GM19035 (cell line): ENCODE results near the gene ATG5.
"Not testable (repeated sequence)": the region's sequence is repeated elsewhere in the genome, so short reads cannot be mapped to it uniquely, and the experiment has no call there.

Experiments
- ATAC-seq: cut with Tn5 transposase; IDR thresholded peaks from one replicate; pipeline ENCODE4 v1.9.1; 2021; ENCODE audit not compliant: unreplicated experiment

ATG5 gene

DNA sequence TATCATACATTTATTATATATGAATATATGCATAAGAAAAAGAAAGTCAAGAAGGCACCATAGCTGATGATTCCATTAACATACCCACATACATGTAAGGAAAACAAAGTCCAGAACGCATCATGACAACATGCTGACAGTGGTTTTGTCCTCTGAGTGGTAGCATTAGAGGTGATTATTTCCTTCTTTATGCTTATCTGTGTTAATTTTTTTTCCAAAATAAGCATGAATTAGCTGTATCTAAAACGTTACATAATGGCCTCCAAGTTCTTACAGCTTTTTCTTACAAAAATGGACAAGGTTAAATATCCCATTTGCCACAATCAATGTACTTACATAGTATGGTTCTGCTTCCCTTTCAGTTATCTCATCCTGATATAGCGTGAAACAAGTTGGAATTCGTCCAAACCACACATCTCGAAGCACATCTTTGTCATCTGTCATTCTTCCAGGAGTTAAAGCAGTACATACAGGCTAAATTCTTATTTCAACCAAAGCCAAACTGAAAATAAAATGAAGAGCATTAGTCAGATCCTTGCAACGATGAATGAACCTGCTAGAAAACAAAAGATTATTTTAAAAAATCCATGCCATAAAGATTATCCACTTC, 9.7 kb downstream of the ATG5 start:
- ATAC-seq, result no peak

DNA sequence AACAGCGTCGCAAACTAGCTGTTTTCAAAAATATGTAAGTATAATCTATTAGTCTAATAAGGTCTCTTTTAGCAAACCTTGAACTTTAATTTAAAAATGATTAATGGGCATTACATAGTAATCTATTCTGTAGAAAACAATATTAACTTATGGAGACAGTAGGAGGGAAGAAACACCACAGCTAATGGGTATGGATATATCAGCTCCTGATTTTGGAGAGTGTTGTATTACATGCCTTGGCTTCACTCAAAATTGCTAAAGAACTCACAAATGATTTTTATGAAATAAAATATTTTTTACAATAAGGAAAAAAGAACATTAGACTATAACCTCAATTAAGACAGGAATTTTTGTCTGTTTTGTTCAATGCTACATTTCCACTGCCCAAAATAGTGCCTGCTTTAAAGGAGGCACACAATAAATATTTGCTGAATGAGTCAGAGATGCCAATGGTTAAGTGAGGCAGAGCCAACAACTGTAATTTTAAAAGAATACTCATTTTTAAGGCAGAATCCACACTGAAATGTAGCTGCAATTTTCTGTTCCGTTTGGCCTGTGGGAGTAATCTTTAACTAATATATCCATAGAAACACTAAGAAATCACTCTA, 15.7 kb downstream of the ATG5 start:
- no peak for ATAC-seq

DNA sequence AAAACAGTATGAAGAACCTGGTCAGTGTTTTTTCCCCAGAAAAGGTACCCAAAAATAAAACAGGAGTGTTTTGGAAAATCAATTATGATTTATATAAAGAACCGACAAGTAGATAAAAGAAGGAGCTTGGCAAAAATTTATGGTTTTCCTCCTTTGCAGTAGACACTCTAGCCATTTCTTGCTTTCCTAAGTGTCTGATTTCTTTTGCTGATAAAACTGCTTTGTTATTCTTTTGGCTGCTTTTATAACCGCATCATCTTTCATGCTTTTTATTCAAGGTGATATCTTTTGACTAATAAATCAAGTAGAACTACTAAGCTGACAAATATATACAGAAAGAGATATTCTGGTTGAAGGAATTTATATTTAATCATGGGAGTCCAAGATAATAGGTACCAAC, 16.6 kb downstream of the ATG5 start:
- no peak for ATAC-seq

DNA sequence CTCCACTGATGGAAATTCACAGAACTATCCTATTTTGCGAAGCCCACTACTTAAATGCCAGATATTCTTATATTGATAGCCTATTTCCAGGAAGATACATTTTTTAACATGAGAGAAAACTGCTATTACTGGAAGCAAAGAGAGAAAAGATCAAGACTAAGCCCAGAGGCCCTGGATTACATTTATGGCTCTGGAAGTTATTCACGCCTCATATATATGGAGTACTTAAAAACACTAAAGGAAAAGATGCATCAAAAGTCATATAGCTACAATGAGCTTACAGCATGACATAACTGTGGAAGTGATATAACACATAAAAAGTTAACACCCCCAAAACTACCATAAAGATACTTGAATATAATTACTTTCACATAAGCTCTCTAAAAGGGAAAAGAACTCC, 19.8 kb downstream of the ATG5 start:
- ATAC-seq, result no peak

DNA sequence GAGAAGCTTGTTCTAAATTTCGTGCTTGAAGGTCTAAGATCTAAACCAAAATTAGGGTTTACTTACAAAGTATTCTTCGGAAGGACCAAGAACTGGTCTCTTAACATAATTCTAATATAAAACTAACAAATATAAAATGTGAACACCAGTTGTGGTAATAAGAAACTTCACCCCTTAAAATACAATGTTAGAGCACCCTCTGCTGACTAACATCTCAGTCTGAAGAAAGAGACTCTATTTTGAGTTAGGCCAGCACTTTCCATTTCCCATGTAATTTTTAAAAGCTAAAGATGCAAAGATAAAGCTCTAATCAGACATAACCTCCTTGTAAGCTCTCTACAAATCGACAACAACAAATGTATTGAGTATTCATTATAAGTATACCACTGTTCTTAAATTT, 24.6 kb downstream of the ATG5 start:
- no peak for ATAC-seq

DNA sequence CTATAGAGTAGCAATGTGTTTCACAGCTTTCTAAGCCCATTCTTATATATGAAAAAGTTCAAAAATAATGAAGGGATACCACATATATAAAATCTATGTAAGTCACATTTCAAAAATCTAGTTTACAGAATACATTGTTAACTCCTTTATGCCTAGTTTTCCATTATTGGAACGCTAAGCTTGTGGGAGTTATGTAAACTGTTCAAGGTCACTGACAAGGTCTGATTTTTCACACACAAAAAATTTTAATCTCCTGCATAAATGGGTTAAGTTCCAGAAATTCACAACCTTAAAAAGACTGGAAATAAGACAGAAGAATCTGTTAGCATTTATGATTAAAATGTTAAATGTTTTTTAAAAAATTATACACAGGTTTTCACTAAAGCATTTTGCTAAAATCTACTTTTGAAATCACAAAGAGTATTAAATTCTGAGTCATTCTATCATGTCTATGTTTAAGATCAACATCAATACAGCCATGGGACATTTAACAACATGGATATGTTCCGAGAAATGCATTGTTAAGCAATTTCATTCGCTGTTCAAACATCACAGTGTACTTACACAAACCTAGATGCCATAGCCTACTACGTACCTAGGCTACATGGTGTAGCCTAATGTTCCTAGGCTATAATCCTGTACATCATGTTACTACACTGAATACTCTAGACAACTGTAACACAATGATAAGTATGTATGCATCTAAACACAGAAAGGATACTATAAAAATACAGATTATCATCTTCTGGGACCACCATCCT, 25.4 kb downstream of the ATG5 start:
- no peak for ATAC-seq

DNA sequence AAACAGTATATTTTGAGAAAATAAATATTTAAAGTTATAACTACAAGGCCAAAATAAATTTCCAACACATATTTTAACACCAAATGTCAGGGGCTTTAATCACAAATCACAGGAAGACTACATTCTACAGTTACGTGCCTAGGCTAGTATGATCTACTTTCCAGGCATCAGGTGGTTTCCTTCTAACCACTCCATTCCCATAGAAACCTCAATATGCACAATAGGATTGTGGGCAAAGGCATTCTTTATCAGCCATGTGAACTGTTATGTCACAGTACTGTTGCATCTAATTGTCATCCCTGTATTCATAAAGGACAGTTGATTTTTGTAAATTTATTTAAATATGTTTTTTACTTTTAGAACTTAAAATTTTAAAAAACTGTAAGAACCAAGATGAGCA, 32.4 kb downstream of the ATG5 start:
- ATAC-seq, result no peak

DNA sequence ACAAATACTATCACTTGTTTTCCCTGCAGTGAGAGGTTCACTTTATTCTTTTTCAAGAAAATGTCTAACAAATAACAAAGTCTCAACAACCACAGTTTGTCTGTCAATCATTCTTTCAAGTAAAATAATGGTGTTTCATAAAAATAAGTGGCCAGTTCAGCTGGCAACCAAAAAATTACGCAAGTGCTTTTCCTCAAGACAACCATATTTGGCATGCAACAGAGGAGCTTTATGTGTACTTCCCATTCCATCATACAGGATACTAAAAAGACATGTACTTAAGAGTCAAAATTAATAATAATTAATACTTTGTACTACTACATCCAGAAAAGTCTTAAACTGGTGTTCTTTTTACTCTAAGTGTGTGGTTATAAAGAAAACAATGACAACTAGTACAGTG, 34.6 kb downstream of the ATG5 start:
- no peak for ATAC-seq

DNA sequence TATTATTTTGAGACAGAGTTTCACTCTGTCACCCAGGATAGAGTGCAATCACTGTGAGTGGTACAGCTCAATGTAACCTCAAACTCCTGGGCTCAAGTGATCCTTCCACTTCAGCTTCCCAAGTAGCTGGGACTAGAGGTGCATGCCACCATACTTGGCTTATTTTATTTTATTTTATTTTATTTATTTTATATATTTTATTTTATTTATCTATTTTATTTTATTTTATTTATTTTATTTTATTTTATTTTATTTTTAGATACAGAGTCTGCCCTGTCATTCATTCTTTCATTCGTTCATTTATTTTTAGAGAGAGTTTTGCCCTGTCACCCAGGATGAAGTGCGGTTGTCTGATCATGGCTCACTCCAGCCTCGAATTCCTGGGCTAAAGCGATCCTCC, 35.5 kb downstream of the ATG5 start:
- no peak for ATAC-seq

DNA sequence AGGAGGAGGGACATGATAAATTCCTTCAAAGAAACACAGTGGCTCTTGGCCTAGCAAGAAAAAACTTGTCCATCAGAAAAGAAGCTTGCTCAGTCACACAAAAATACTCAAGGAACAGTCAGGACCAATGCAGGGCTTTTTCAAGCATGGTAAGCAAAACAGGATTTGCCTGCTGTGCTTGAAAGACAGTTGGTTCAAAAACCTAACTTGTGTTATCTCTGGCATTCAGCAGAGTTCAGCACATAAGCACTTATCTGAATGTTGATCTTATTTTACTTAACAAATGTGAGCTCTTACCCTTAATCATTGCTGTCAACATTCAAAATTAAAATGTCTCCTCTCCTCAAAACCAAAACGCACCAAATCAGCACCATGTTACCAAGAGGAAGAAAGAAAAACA, 38.3 kb downstream of the ATG5 start:
- no peak for ATAC-seq

DNA sequence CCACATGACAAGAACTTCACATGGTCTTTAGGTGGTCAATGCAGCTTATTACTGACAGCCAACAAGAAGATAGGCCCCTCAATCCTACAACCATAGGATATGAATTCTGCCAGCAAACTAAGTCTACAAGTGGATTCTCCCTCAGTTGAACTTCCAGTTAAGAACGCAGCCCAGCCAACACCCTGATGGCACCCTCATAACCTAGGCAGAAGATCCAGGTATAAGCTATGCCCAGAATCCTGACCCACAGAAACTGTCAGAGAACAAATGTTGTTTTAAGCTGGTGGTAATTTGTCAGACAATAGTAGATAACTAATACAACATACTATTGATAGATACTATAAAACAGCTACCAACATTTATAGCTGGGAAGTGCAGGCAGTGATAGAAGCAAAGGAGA, 38.8 kb downstream of the ATG5 start:
- no peak for ATAC-seq

DNA sequence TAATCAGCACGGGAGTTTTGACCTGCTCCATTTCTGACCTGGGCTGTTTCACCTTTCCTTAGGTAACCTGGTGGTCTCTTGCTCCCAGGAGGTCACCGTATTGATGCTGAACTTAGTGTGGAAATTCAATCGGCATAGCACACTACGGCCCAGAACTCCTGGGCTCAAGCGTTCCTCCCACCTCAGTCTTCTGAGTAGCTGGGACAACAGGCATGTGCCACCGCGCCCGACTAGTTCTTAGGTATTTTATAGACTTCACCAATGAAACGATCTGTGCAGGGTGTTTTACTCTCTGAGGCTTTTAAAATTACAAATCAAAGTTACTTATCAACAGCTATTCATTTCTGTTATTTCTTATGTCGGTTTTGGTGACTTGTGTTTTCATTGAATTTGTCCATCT, 42.1 kb downstream of the ATG5 start:
- no peak for ATAC-seq

DNA sequence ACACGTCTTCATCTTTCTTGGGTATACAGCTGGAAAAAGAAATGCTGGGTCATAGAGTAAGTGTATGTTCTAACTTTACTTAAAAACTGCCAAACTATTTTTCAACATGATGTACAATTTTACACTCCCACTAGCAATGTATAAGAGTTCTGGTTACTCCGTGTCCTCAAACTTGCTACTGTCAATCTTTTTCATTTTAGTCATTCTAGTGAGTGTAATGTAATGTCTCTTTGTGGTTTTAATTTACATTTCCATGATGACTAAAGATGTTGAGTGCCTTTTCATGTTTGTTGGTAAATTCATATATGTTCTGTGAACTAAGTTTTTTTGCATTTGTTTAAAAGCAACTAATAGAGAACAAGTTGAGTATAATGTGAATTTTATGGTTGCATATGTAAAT, 43.9 kb downstream of the ATG5 start:
- ATAC-seq, result no peak

DNA sequence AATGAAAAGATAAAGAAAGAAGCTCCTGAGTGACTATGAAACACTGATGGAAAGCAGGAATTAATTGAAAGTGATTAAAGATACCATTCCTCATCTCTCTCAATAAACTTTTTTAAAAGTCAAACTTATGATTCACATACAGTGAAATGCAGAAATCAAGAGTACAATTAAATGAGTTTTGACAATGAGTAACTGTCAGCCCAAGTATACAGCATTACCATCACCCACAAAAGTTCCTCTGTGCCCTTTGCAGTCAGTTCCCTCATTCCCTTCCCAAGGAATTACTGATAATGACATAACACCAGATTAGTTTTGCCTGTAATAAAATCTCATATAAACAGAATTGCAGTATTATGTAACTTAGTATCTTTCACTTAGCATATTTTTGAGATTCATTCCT, 44.5 kb downstream of the ATG5 start:
- ATAC-seq, result no peak

DNA sequence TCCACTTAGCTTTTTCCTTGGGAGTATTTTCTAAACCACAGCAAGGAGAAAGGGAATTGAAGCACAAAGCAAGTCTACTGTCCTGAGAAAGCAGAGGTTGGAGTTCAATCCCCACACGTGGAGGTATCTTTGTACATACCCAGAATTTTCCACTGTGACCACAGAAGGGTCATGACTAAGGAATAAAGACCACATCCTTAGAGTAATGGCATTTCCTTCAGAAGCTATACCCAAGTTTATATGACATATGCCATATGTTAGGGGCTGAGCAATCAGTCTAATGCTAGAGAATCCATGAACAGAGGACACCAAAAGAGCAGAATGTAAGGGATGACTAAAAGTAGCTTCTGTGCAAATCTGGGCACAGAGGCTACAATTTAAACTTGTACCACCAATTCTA, 46.4 kb downstream of the ATG5 start:
- no peak for ATAC-seq

DNA sequence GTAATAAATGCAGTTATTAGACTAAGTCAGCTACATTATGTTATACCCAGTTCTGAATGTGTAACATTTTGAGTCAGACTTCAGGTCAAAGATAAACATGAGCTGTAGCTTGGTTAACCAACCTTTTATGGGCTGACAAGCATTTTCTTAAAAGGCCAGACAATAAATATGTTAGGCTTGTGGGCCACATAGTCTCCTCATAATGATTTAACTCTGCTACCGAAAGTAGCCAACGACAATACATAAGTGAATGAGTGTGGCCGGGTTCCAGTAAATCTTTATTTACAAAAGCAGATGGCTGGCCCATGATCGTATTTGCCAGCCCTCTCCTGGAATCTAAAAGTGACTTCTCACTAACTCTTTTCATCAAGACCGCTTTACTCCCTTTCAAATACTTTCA, 49.9 kb downstream of the ATG5 start:
- no peak for ATAC-seq

DNA sequence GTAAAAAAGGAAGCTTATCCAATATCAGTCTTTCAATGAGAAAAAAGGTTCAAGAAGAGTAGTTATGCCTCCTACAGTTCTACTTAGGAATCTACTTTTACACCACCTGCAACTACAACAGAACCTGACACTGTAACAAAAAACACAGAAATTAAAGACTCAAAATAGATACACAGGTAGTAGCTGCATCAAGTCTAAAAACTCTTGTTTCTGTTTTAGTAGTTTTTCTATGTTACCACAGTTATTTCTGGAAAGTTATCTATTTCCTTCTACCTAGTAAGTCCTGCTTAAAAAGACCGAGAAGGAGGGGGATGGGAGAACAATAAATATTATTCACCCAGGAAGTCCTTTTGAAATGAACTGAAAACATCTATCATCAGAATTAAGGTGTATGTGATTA, 52.5 kb downstream of the ATG5 start:
- ATAC-seq, result peak; percentile 58

DNA sequence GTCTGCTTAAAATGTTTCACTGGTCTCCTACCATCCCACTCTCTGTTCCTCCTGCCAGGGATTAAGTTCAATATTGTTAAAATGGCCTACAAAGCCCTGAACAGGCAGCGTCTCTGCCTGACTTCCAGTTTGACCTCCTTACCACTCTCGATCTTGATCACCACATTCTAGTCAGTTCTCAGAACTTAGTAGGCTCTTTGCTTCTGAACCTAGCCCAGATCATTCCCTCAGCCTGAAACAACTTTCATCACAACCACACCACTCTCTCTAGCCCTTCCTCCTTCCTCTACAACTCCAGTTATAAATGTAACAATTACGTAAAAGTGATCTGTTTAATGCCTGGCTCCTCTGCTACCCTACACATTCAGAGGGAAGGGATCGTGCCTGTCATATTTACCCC, 53.3 kb downstream of the ATG5 start:
- ATAC-seq, result no peak

DNA sequence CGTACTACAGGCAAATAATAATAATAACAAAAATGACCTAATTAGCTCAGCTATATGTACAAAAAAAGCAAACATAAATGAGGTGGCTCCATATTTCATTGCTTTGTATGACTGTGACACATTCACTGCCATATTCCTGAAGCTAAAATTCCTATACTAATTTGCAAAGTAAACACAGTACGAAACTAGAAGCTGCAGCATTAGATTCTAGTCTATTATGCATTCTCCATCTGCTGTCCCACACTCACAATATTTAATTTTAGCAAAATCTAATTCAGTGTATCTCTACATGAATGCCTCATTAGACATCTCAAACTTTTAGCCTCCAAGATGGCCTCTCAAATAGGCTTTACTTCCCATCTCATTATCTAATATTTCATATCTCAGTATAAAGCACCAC, 55.1 kb downstream of the ATG5 start:
- no peak for ATAC-seq

DNA sequence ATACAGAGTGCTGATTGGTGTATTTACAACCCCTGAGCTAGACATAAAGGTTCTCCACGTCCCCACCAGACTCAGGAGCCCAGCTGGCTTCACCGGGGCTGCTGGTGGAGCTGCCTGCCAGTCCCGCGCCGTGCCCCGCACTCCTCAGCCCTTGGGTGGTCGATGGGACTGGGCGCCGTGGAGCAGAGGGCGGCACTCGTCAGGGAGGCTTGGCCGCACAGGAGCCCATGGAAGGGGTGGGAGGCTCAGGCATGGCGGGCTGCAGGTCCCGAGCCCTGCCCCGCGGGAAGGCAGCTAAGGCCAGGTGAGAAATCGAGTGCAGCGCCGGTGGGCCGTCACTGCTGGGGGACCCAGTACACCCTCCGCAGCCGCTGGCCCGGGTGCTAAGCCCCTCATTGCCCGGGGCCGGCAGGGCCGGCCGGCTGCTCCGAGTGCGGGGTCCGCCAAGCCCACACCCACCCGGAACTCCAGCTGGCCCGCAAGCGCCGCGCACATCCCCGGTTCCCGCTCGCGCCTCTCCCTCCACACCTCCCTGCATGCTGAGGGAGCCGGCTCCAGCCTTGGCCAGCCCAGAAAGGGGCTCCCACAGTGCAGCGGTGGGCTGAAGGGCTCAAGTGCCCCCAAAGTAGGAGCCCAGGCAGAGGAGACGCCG, 56.2 kb downstream of the ATG5 start:
- not testable (repeated sequence) for ATAC-seq

DNA sequence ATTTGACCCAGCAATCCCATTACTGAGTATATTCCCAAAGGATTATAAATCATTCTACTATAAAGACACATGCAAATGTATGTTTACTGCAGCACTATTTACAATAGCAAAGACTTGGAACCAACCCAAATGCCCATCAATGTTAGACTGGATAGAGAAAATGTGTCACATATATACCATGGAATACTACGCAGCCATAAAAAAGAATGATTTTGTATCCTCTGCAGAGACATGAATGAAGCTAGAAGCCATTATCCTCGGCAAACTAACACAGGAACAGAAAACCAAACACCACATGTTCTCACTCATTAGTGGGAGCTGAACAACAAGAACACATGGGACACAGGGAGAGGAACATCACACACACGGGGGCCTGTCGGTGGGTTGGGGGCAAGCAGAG, 57.1 kb downstream of the ATG5 start:
- not testable (repeated sequence) for ATAC-seq

DNA sequence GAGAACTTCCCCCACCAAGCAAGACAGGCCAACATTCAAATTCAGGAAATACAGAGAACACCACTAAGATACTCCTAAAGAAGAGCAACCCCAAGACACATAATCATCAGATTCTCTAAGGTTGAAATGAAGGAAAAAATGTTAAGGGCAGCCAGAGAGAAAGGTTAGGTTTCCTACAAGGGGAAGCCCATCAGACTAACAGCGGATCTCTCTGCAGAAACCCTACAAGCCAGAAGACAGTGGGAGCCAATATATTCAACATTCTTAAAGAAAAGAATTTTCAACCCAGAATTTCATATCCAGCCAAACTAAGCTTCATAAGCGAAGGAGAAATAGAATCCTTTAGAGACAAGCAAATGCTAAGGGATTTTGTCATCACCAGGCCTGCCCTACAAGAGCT, 61.1 kb downstream of the ATG5 start:
- not testable (repeated sequence) for ATAC-seq
